Gastroesophageal sphincter (tissue), 4 donors: ENCODE data around the gene PHLDB2. TPM values are rescaled to one million over a fixed set of nuclear protein-coding genes. Genes with fewer than 3 reads are reported as not detected.

Experiments used
- ATAC-seq: fragments of 150-250 bp; one replicate; pipeline ENCODE4 v1.9.1; 2016; ENCODE audit warnings: mild to moderate bottlenecking, moderate library complexity
- H3K27ac ChIP-seq, 4 donors: fragments of 200-600 bp; sonication (generic) in 3 of 4; 1 replicate in 3 of 4; 2 replicates in 1 of 4; pipeline ENCODE4 v1.5.1; 2016 to 2019
- H3K27me3 ChIP-seq: fragments of 200-600 bp; sonication (generic); one replicate; pipeline ENCODE4 v1.5.1; 2019
- H3K36me3 ChIP-seq, 2 donors: fragments of 200-600 bp; sonication (generic); one replicate each; pipeline ENCODE4 v1.5.1; 2019; ENCODE audit warnings: control low read depth in 1 of 2
- H3K4me1 ChIP-seq, 3 donors: fragments of 200-600 bp; sonication (generic); 1 replicate in 2 of 3; 2 replicates in 1 of 3; pipeline ENCODE4 v1.5.1; 2016 to 2019; ENCODE audit warnings: control low read depth in 2 of 3
- H3K4me3 ChIP-seq, 2 donors: fragments of 200-600 bp; sonication (generic); one replicate each; pipeline ENCODE4 v1.5.1; 2019; ENCODE audit warnings: mild to moderate bottlenecking in 1 of 2, moderate library complexity in 1 of 2
- H3K9me3 ChIP-seq, 3 donors: fragments of 200-600 bp; sonication (generic); one replicate each; pipeline ENCODE4 v1.5.1; 2017 to 2019; ENCODE audit warnings: control low read depth in 2 of 3
- EP300 ChIP-seq: sonication (generic); formaldehyde crosslinking; IDR thresholded peaks from one replicate; pipeline ENCODE4 v1.6.1; 2017; ENCODE audit warnings: antibody characterized with exemption, mild to moderate bottlenecking
- POLR2A ChIP-seq, 2 donors: fragments of 450-650 bp; IDR thresholded peaks; one replicate each; pipeline ENCODE4 v1.6.1; 2017; ENCODE audit warnings: antibody characterized with exemption in 2 of 2, mild to moderate bottlenecking in 2 of 2, moderate library complexity in 1 of 2
- POLR2AphosphoS5 ChIP-seq: sonication (generic); formaldehyde crosslinking; IDR thresholded peaks from one replicate; pipeline ENCODE4 v1.6.1; 2017; ENCODE audit warnings: antibody characterized with exemption
- WGBS, 2 donors: methylation state at CpG; one replicate each; pipeline ENCODE4 v1.1.5; 2018; ENCODE audit warnings: low coverage in 1 of 2; 5-methylcytosine and 5-hydroxymethylcytosine counted together
- total RNA-seq, 4 donors: library from RNA; depleted of rRNA; stranded (reverse); fragments of >200 nt; gene quantifications; one replicate each; pipeline ENCODE4 v1.1.0, GENCODE V29; 2016
- TF ChIP-seq, protein P1 (sequence below), 4 experiments: fragments of 200-600 bp in 2 of 4; fragments of 450-650 bp in 2 of 4; sonication (generic) in 1 of 4; IDR thresholded peaks; one replicate each; pipeline ENCODE4 v1.5.1; 2017 to 2019; ENCODE audit warnings: antibody characterized with exemption in 4 of 4, mild to moderate bottlenecking in 2 of 4, moderate library complexity in 2 of 4

Gene PHLDB2
- total RNA-seq, 4 donors from 2014 or later, result 52.1 to 115 (median 77.4) TPM

GRCh38 chr3:111986800-111987199 is 127.7 kb downstream of the PHLDB2 start:
- Histone ChIP-seq H3K36me3 (peaks cover 0 to 40% of the 10 kb centered on the region in 2 donors), H3K9me3 (no peaks in the 10 kb centered on the region), H3K4me1 (peaks cover 0 to 16% (median 0%) of the 10 kb centered on the region in 3 donors), H3K27me3 (no peaks in the 10 kb centered on the region), H3K27ac (no peak overlapping the region), H3K4me3 (no peak overlapping the region)
- 68 to 90% methylated on average over 1 to 3 of the region's 3 CpGs for WGBS, 2 donors
- TF ChIP-seq EP300, result no peak
- TF ChIP-seq, protein P1, sequence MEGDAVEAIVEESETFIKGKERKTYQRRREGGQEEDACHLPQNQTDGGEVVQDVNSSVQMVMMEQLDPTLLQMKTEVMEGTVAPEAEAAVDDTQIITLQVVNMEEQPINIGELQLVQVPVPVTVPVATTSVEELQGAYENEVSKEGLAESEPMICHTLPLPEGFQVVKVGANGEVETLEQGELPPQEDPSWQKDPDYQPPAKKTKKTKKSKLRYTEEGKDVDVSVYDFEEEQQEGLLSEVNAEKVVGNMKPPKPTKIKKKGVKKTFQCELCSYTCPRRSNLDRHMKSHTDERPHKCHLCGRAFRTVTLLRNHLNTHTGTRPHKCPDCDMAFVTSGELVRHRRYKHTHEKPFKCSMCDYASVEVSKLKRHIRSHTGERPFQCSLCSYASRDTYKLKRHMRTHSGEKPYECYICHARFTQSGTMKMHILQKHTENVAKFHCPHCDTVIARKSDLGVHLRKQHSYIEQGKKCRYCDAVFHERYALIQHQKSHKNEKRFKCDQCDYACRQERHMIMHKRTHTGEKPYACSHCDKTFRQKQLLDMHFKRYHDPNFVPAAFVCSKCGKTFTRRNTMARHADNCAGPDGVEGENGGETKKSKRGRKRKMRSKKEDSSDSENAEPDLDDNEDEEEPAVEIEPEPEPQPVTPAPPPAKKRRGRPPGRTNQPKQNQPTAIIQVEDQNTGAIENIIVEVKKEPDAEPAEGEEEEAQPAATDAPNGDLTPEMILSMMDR (IDR thresholded peaks at IDR 0.05), result no peak
- no peak for ATAC-seq

- no peak overlapping the region for H3K27ac ChIP-seq
- 47% methylated on average over 3 of the region's 3 CpGs for WGBS, 2 donors
- no peaks in the 10 kb centered on the region for H3K9me3 ChIP-seq
- TF ChIP-seq, protein P1 (IDR thresholded peaks at IDR 0.05), result peak; percentile 47 to 62 (median 56)
- no peak for TF ChIP-seq EP300
- TF ChIP-seq POLR2A (IDR thresholded peaks at IDR 0.05), result no peak
- no peaks in the 10 kb centered on the region for H3K27me3 ChIP-seq
- H3K4me1 ChIP-seq, result peaks cover 0 to 8% (median 0%) of the 10 kb centered on the region in 3 donors
- peaks cover 0 to 62% of the 10 kb centered on the region in 2 donors for H3K36me3 ChIP-seq
- H3K4me3 ChIP-seq, result no peak overlapping the region
- no peak for ATAC-seq
Observed at GRCh38 chr3:111989061-111989678, 130.1 kb downstream of the PHLDB2 start.

- no peak for ATAC-seq
- Histone ChIP-seq H3K4me3 (no peak overlapping the region), H3K27ac (no peak overlapping the region), H3K36me3 (peaks cover 0 to 43% of the 10 kb centered on the region in 2 donors), H3K27me3 (peaks cover under 1% of the 10 kb centered on the region), H3K9me3 (no peaks in the 10 kb centered on the region), H3K4me1 (peaks cover 0 to 8% (median 0%) of the 10 kb centered on the region in 3 donors)
- WGBS, 2 donors, result 57 to 93% methylated on average over 1 to 2 of the region's 2 CpGs
- no peak for TF ChIP-seq POLR2A (IDR thresholded peaks at IDR 0.05)
- TF ChIP-seq POLR2AphosphoS5, result no peak
- no peak for TF ChIP-seq EP300
- TF ChIP-seq, protein P1 (IDR thresholded peaks at IDR 0.05), result no peak
Observed at GRCh38 chr3:111993038-111993437, 134.0 kb downstream of the PHLDB2 start.

DNA sequence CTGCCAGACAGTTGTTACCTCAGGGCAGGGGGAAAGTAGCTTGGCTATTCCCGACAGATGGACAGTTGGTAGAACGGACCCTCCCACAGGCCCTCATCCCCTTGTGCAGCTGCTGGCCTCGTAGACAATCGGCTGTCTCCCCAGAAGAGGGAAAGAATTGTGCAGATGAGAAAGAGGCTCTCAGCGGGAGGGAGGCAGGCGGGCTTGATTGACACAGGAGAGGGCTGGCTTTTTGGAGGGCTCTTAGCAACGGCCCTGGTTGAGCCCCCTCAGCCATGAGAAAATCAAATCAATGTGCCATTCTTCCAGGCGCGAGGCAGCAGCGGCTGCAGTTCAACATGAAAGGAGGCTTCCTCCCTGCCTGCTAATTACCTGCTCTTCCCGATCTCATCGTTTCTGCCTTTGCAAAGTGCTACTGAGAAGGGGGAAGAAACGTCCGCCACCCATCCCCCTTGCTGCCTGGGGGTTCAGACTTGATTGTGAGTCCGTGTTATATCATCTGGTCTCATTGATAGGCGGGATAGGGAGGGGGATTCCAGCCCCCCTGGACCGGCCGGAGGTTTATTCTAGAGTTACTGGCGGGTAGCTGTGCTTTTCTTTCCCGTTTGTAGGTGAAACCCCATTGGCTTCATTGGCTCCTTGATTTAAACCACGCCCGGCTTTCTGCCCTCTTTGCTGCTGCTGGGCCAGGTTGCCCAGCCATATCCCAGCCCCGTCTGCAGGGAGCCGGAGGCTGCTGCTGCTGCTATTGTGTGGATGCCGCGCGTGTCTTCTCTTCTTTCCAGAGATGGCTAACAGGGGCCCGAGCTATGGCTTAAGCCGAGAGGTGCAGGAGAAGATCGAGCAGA is 139.8 kb downstream of the PHLDB2 start, which contains the start of gene TAGLN3:
Gene TAGLN3, plus strand, starts transcription at position 287 of the 848 bp plus-strand sequence. Its CDS starts 501 bp downstream, at position 788.
- no peaks in the 10 kb centered on the region for H3K9me3 ChIP-seq
- H3K27me3 ChIP-seq, result peaks cover 10% of the 10 kb centered on the region
- WGBS, 2 donors, result 3 to 4% methylated on average over 6 to 15 of the region's 30 CpGs
- peaks cover 0 to 16% (median 6%) of the 10 kb centered on the region in 3 donors for H3K4me1 ChIP-seq
- TF ChIP-seq EP300, result no peak
- TF ChIP-seq POLR2AphosphoS5, result no peak
- TF ChIP-seq POLR2A (IDR thresholded peaks at IDR 0.05), result no peak
- TF ChIP-seq, protein P1 (IDR thresholded peaks at IDR 0.05), result no peak
- peak within 1 kb of the TSS; percentile 18 to 39 for H3K4me3 ChIP-seq
- peak; percentile 56 for ATAC-seq
- H3K36me3 ChIP-seq, result peaks cover 0 to 1% of the 10 kb centered on the region in 2 donors
- H3K27ac ChIP-seq, result no peak within 1 kb of the TSS
